OCI-LY3 (cell line): ENCODE measurements around the gene RAB32.

Source experiments
- H2AFZ ChIP-seq: fragments of 200-600, 300-600 bp; shearing (Covaris generic); 2 replicates; pipeline ENCODE4 v1.6.0; 2014; ENCODE audit warnings: antibody characterized with exemption, low read depth, low read length
- H3K27ac ChIP-seq: fragments of 200-600, 300-600 bp; sonication (generic); 2 replicates; pipeline ENCODE4 v1.5.1; 2014; ENCODE audit warnings: mild to moderate bottlenecking, low read length, moderate library complexity, mixed read lengths
- H3K27me3 ChIP-seq: fragments of 200-600, 300-600 bp; sonication (generic); 2 replicates; pipeline ENCODE4 v1.6.1; 2014; ENCODE audit warnings: low read depth, low read length, mixed read lengths
- H3K36me3 ChIP-seq: fragments of 200-600, 300-600 bp; sonication (generic); replicated peaks from 2 replicates; pipeline ENCODE3; 2014; ENCODE audit warnings: low read depth, low read length, mixed read lengths
- H3K4me1 ChIP-seq: fragments of 300-600, 200-600 bp; sonication (generic); 2 replicates; pipeline ENCODE4 v1.6.1; 2014; ENCODE audit warnings: low read length, mixed read lengths
- H3K4me2 ChIP-seq: fragments of 200-600, 300-600 bp; sonication (generic); 2 replicates; pipeline ENCODE4 v1.6.1; 2014; ENCODE audit warnings: low read length, mixed read lengths
- H3K4me3 ChIP-seq: fragments of 300-600, 200-600 bp; sonication (generic); 2 replicates; pipeline ENCODE4 v1.5.1; 2014; ENCODE audit warnings: antibody characterized with exemption, mild to moderate bottlenecking, low read length, moderate library complexity
- H3K79me2 ChIP-seq: fragments of 300-600, 200-600 bp; shearing (Covaris generic); 2 replicates; pipeline ENCODE4 v1.6.1; 2014; ENCODE audit warnings: mild to moderate bottlenecking, low read length, mixed read lengths
- H3K9ac ChIP-seq: fragments of 300-600, 200-600 bp; shearing (Covaris generic); 2 replicates; pipeline ENCODE4 v1.6.0; 2014; ENCODE audit warnings: mild to moderate bottlenecking, low read length, moderate library complexity
- H3K9me3 ChIP-seq: fragments of 200-600, 300-600 bp; shearing (Covaris generic); 2 replicates; pipeline ENCODE4 v1.6.1; 2014; ENCODE audit warnings: low read length, mixed read lengths; ENCODE audit not compliant: insufficient read depth
- H4K20me1 ChIP-seq: fragments of 200-600, 300-600 bp; sonication (generic); 2 replicates; pipeline ENCODE4 v1.6.1; 2016; ENCODE audit warnings: low read length, mixed read lengths; ENCODE audit not compliant: insufficient read depth
- CTCF ChIP-seq: fragments of 200-600, 300-600 bp; sonication (generic); IDR thresholded peaks from 2 replicates; pipeline ENCODE4 v1.5.1; 2014; ENCODE audit warnings: antibody characterized with exemption, low read length, low read depth
- EZH2phosphoT487 ChIP-seq: fragments of 200-600 bp; shearing (Covaris generic); IDR thresholded peaks from 2 replicates; pipeline ENCODE4 v1.6.1; 2018; ENCODE audit warnings: antibody characterized with exemption, mixed run types, low read depth

RAB32 gene

DNA sequence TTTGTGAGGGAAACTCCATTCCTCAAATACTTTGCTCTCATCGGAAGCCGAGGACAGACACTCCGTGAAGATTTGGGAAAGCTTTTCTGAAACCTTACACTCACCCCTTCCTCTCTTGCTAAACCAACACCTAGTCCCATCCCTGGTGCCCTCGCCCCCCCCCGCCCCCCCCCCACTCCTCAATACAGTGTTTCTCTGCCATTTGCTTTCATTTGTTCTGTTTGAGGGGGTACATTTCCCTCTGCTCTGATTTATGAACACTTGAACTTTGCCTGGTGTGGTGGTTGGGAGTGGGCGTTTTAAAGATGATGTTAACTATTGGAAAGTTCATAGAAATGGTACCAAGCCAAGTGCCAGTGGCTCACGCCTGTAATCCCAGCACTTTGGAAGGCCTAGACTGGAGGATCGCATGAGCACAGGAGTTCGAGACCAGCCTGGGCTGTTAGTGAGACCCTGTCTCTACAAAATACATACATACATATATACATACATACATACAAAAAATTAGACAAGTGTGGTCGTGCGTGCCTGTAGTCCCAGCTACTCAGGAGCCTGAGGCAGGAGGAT, 1.1 kb downstream of the RAB32 start:
- Histone ChIP-seq H3K4me1 (no peaks in the 10 kb centered on the region), H4K20me1 (no peaks in the 10 kb centered on the region), H2AFZ (no peak overlapping the region), H3K27ac (no peak overlapping the region), H3K4me2 (no peak overlapping the region), H3K4me3 (no peak overlapping the region), H3K79me2 (no peaks in the 10 kb centered on the region), H3K36me3 (no peaks in the 10 kb centered on the region), H3K9me3 (no peaks in the 10 kb centered on the region), H3K27me3 (no peaks in the 10 kb centered on the region), H3K9ac (no peak overlapping the region)
- TF ChIP-seq CTCF (no peak), EZH2phosphoT487 (no peak)

- H3K4me2 ChIP-seq = no peak overlapping the region
- H3K9me3 ChIP-seq = no peaks in the 10 kb centered on the region
These were observed 1.9 kb downstream of the RAB32 start for GRCh38 chr6:146545581-146545980.

GRCh38 chr6:146546443-146547043, 2.9 kb downstream of the RAB32 start:
- Histone ChIP-seq H4K20me1 (no peaks in the 10 kb centered on the region), H3K4me3 (no peak overlapping the region), H3K9me3 (no peaks in the 10 kb centered on the region), H3K27me3 (no peaks in the 10 kb centered on the region), H3K4me1 (no peaks in the 10 kb centered on the region), H3K27ac (no peak overlapping the region), H3K36me3 (no peaks in the 10 kb centered on the region), H3K79me2 (no peaks in the 10 kb centered on the region), H3K4me2 (no peak overlapping the region), H2AFZ (no peak overlapping the region), H3K9ac (no peak overlapping the region)
- TF ChIP-seq CTCF (no peak), EZH2phosphoT487 (no peak)

More at GRCh38 chr6:146545581-146545980, 1.9 kb downstream of the RAB32 start:
- Histone ChIP-seq H3K4me3 (no peak overlapping the region), H3K27ac (no peak overlapping the region), H4K20me1 (no peaks in the 10 kb centered on the region), H3K36me3 (no peaks in the 10 kb centered on the region), H3K9ac (no peak overlapping the region), H3K79me2 (no peaks in the 10 kb centered on the region), H3K27me3 (no peaks in the 10 kb centered on the region), H2AFZ (no peak overlapping the region), H3K4me1 (no peaks in the 10 kb centered on the region)
- TF ChIP-seq CTCF (no peak), EZH2phosphoT487 (no peak)

DNA sequence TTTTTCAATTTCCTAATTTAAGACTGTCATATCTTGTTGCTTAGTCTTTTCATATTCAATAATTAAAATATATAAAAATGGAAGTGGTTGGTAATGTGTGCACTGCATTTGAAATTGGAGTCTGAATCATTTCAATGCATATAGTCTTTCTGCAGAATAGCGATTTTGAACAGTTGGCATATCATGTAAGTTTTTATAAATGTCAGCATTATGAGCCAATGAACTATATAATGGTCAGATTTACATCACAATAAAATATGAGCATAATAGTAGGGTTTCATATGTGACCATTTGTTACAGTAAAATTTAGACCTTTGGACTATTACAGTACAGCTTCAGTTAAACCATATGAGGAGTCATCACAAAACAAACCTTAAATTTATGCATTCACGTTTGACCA, 4.3 kb downstream of the RAB32 start:
- H3K4me1 ChIP-seq = no peaks in the 10 kb centered on the region
- H3K36me3 ChIP-seq = no peaks in the 10 kb centered on the region
- H3K27me3 ChIP-seq = no peaks in the 10 kb centered on the region
- H3K79me2 ChIP-seq = no peaks in the 10 kb centered on the region
- H2AFZ ChIP-seq = no peak overlapping the region
- no peak overlapping the region for H3K4me2 ChIP-seq
- H3K9ac ChIP-seq = no peak overlapping the region
- H4K20me1 ChIP-seq = no peaks in the 10 kb centered on the region
- no peak overlapping the region for H3K27ac ChIP-seq
- no peaks in the 10 kb centered on the region for H3K9me3 ChIP-seq
- TF ChIP-seq CTCF (no peak), EZH2phosphoT487 (no peak)
- H3K4me3 ChIP-seq = no peak overlapping the region
